ENCODE results near the gene RLN3.

The RLN3 gene

DNA sequence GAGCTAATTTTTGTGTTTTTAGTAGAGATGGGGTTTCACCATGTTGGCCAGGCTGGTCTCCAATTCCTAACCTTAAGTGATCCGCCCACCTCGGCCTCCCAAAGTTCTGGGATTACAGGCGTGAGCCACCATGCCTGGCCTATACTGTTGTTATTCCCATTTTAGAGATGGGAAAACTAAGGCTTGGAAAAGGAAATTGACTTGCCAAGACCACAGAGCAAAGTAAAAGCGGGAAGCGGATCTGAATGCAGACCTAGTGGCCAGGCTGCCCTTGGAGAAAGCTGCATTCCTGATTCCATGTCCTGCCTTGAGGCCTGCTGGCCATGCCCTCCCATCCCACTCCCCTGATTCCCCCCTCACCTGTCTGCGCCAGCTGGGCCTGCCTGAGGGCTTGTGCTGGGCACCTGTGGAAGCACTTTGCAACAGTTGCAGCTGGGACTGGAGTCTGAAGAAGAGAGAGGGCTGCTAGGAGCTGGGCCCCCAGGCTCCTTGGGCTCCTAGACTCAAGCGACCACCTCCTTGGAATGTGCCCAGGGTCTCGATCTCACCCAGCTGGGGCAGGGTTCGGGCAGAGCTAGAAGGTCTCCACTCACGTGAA, 28.2 kb downstream of the RLN3 start:
- DNase-seq, result no peak

DNA sequence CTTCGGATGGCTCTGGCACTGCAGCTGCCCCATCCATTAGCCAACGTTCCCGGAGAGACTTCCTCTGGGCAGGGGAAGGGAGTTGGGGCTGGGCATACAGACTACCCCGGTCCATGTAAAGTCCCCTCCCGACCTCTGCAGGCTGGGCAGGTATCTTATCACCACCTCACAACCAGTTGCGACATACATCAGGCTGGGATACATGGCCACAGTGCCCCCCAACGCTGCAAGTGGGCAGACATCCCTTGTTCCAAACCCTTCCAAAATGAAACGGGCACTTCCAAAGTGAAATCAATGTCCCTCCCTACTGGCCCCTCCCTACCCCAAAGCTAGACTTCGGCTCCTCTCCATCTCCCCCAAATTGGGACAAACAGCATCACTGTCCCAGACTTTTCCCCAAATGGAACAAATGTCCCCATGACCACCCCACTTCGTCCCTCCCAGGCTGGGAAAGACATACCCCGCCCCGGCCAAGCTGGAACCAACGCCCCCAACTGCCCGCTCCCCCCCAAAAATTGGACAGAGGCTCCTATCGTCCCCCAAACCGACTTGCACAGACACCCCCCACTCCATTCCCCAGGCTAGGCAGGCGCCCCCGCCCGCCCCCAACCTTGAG, 28.9 kb downstream of the RLN3 start:
- no peak for DNase-seq

DNA sequence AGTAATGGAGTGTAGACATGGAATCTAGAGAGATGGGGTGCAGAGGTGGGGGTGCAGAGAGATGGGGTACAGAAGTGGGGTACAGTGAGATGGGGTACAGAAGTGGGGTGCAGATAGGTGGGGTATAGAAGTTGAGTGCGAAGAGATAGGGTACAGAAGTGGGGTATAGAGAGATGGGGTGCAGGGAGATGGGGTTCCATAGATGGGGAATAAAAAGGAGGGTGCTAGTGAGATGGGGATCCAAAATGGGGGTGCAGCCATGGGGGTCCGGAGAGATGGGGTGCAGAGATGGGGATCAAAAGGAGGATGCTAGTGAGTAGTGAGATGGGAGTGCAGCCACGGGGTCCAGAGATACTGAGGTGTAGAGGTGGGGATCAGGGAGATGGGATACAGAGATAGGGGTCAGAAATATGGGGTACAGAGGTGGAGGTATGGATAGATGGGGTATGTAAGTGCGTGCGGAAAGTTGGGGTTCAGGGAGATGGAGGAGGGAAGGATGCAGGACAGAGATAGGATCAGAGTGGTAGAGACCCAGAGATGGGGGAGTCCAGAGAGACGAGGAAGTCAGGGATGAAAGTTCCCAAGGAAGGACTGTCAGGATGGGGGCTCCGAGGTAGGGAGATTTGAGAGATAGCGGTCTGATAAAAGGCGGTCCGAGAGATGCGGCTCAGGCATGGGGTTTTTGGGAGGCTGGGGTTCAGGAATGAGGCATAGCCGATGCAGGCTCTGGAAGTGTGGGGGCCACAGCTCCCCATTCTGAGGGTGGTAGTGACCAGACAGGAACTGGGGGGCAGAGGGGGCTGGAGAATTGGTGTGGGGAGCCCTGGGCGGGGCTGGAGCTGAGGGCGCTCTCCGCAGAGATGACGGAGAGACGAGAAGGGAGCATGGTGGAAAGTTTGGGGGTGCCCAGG, 30.5 kb downstream of the RLN3 start:
- DNase-seq, result no peak

DNA sequence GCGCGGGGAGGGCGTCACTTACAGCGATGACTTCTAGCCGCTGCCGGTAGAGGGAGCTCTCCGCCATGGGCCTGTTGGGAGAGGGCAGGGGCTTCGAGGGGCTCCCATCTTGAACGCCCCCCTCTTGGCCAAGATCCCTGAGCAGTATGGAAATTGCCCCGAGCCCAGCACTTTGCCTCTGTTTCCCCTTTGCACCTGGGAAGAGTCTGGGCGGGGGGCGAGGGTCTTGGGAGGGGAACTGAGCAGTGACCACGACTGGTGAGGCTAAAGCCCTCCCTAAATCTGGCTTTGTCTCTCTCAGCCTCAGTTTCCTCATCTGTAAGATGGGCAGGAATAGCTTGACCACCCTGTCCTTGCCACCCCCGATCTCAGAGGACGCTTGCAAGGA, 31.1 kb downstream of the RLN3 start:
- DNase-seq, result no peak

DNA sequence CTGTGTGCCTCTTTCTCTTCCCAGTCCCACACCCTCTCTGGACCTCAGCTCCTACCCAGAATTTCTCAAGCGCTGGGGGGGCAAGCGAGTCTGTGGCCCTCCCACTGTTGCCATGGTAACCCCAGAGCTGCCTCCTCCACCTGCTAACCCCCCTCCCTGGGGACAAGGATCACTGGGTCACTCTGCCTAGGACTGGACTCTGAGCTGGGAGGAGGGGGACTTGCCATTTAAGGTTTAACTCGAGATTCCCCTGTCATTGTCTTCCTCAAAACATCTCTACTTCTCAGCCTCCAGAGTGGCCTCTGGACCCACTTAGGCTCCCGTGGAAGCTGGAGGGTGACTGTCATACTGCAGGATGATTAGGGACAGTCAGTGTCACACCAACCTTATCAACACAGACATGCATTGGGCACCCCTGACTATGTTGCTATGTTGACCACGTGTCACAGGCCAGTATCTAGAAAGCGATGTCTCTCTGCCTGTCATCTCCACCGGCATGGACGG, 31.8 kb downstream of the RLN3 start:
- no peak for DNase-seq

DNA sequence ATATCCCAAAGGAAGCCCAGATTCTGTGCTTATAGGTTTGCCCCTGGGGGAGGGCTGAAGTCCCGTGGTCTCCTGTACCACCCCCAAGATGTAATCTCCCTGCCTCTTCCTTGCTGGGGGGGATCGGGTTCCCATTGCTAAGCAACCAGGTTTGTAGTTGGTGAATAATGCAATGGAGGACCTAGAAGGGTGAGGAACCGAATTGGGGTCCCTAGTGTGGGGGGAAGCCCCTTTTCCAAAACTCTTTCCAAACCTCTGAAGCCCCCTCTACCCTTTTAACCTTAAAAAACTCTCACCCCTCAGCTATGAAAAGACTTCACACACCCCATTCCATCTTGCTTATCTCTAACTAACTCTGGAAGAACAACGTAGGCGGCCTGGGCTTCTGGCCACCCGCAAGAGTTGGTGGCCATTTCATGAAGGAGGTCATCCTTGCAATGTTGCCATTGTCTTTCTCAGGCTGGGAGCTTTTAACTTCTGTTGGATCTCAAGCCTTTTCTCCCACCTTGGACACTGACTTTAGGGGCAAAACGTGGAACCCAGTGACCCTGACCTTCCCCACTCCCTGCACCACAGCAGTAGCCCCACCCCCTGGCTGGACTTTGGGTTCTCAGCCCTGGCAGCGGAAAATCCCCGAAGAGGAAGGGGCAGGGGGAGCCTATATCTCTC, 33.3 kb downstream of the RLN3 start:
- no peak for DNase-seq

DNA sequence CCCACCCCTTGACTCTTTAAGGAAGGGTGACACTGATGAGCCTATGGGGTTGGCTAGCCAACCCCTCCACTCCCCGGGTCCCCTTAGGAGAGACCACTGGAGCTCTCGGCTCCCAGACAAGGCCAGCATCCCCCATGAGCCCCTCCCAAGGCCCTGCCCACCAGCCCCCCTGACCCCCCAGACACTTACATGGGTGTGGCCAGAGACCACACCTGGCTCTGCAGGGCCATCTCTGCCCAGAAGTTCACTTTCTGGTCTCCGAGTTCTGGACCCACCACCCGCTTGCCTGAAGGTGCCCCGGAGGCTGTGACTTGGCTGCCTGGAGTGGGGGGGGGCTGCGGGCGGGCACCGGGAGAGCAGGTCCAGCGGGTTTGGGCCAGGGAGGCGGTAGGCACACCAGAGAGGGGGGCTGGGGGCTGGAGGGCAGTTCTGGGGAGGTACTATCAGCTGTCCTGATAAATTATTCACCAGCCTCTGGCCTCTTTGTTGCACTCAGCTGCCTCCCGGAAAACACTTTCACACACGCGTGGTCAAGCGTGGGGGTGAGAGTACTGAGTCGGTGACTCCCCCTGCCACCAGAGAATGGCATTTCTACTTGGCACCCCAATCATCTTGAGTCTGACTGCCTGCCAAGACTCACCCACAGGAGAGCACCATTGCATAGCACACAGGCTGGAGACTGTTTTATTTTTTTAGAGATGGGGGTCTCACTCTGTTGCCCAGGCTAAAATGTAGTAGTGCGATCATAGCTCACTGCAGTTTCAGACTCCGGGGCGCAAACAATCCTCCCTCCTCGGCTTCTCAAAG, 34.0 kb downstream of the RLN3 start, which contains the start of gene PALM3:
PALM3 (minus strand) TSS at position 326 of the 807 bp plus-strand sequence; CDS start at position 230, 96 bp downstream.
- no peak for DNase-seq

DNA sequence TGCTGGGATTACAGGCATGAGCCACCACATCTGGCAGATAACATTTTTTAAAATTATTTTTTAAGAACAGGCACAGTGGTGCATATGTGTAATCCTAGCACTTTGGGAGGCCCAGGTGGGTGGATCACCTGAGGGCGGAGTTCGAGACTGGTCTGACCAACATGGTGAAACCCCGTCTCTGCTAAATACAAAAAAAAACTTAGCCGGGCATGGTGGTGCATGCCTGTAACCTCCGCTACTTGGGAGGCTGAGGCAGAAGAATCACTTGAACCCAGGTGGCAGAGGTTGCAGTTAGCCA, 34.6 kb downstream of the RLN3 start:
- no peak for DNase-seq

DNA sequence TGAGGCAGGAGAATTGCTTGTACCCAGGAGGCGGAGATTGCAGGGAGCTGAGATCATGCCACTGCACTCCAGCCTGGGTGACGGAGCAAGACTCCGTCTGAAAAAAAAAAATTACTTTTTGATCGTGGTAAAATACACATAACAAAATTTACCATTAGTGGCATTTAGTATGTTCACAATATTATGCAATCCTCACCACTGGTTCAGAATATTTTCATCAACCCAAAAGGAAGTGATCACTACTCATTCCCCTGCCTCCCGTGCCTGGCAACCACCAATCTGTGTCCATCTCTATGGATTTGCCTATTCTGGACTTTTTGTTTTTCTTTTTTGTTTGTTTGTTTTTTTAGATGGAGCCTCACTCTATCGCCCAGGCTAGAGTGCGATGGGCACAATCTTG, 35.2 kb downstream of the RLN3 start:
- DNase-seq, result no peak

DNA sequence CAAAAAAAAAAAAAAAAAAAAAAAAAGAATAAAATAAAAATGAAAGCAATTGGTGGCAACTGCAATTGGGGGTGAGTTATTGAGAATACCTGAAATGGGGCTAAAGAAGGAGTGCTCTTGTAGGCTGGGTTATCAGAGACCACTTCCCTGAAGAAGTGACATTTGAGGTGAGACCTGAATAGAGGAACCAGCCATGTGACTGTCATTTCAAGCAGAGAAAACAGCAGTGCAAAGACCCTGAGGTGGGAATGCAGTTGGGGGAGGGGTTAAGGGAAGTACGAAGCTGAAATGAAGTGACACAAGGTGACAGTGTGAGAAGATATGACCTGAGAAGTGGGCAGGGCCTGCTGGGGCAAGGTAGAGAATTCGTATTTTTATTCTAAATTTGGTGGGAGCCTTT, 38.2 kb downstream of the RLN3 start:
- no peak for DNase-seq

DNA sequence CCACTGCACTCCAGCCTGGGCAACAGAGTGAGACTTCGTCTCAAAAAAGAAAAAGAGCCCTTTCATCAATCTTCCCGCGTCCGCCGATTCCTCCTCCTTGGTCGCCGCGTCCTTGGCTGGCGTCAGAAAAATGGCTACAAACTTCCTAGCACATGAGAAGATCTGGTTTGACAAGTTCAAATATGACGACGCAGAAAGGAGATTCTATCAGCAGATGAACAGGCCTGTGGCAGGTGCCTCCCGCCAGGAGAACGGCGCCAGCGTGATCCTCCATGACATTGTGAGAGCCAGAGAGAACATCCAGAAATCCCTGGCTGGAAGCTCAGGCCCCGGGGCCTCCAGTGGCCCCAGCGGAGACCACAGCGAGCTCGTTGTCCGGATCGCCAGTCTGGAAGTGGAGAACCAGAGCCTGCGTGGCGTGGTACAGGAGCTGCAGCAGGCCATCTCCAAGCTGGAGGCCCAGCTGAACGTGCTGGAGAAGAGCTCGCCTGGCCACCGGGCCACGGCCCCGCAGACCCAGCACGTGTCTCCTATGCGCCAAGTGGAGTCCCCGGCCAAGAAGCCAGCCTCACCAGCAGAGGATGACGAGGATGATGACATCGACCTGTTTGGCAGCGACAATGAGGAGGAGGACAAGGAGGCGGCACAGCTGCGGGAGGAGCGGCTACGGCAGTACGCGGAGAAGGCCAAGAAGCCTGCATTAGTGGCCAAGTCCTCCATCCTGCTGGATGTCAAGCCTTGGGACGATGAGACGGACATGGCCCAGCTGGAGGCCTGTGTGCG, 42.5 kb downstream of the RLN3 start:
- no peak for DNase-seq

DNA sequence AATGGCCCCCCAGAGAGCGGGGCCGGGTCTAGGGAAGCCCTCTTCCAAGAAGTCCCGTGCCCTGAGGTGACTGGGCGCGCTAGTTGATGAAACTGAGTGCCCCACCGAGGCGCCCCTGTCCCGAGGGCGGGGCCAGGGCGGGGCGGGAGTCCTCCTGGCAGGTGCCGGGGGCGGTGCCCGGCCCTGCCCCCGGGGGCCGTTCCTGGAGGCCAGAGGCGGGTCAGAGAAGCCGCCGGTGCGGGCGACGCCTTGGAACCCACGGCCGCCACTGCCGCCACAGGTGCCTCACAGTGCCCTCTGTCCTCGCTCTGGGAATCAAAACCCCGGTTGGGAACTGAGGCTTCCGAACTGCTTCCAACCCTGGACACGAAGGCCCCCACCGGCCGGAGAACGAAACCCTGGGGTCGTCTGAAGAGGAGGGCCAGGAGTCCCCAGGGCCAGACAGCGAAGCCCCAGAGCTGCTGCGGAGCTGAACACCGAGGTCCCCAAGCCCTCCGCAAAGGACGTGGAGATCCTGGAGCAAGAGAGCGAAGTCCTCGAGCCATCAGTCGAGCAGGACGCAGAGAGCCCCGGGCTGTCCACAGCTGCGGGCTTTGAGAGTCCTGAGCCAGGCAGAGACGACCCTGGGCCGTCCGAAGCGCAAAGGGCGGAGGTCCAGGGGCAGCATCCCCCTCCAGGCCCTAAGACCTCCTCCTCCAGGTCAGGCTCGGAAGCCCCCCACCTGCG, 44.8 kb downstream of the RLN3 start, which contains the start of gene MISP3:
MISP3 (plus strand) TSS at position 252 of the 726 bp plus-strand sequence. CDS start 524 bp downstream, outside the sequence.
- DNase-seq, result peak; percentile 47

DNA sequence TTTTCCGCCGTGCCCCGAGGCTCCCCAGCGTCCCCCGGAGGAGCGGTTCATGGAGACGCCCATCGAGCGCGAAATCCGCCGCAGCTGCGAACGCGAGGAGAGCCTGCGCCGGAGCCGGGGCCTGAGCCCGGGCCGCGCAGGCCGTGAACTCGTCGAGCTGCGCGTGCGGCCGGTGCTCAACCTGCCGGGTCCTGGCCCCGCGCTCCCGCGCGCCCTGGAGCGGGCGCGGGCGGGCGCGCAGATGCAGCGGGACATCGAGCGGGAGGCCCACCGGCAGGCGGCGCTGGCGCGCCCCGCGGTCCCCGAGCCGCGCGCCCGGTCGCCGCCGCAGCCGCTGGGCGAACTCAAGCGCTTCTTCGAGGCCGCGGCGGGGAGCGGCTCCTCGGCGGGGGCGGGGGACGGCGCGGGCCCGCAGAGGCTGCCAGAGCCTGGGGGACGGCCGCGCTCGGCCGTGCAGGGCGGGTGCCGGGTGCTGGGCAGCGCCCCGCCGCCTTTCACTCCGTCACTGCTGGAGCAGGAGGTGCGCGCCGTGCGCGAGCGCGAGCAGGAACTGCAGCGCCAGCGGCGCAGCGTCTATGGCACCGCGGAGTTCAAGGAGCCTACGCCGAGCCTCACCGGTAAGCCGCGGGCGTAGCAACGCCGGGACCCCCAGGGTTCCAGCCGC, 45.4 kb downstream of the RLN3 start:
- peak; percentile 71 for DNase-seq

DNA sequence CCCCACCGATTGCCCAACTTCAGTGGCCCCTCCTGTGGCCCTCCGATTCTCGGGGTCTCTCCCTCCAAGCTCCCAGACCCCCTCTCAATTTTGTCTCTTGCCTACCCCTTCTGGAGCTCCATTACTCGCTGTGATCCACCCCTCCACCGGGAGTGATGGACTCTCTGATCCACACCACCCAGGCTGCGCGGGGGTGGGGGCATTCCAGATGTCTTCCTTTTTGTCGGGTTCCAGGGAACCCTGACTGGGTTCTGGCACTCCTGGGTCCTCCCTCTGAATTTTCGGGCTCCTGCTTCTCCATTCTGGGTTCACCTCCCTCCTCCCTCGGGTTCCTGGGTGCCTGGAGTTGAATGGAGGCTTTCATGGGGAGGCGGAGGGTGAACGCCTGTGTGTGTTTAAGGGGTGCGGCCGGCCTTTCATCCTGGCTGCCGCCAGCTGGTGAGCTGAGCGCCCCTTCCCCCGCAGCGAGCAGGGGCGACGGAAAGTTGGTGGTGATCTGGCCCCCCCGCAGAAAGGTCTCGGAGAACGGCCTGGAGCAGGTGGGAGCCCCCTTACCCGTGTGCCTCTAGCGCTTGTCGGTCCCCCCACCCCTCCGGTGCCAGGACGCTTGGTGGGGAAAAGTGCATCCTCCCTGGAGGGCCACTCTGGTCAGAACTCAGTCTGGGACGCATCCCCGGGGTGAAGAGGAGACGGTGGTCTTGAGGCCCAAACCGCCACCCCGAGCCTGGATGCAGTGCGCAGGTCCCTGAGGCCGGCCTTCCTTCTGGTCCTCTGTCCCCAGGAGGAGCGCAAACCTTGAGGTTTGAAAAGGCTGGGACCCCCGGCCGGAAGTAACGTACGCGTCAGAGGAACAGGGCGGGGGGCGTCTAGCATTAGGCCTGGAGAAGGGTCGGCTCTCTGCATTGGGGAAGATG, 46.2 kb downstream of the RLN3 start:
- DNase-seq, result no peak

DNA sequence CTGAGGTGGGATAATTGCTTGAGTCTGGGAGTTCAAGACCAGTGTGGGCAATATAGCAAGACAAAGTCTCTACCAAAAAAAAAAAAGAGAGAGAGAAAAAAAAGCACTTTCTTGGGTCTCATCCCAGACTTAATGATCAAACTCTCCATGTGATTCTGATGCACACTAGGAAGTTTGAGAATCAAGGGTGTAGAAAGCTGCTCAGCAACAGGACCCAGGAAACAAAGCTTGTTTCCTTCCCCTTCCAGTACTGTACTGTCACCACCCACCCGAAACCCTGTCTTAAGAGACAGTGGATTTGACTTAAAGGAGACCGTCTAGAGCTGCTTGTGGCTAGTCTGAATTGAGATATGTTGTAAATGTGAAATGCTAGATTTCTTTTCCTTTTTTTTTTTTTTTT, 50.5 kb downstream of the RLN3 start:
- no peak for DNase-seq

Measured in NCI-H1105 (cell line).